Adipocyte (in vitro differentiated cells): ENCODE measurements around the gene ERG.

Experiments used
- DNase-seq: peaks from one replicate; pipeline ENCODE4 v3.0.0-alpha.2; 2015; ENCODE audit warnings: low read depth
- H3K27me3 ChIP-seq: replicated peaks from 2 replicates; pipeline ENCODE4 v1.7.0; 2013; ENCODE audit warnings: mild to moderate bottlenecking, low read length, moderate library complexity; ENCODE audit not compliant: control insufficient read depth, insufficient read depth
- H3K36me3 ChIP-seq: 2 replicates; pipeline ENCODE4 v1.7.0; 2013; ENCODE audit warnings: low read length, mild to moderate bottlenecking, moderate library complexity; ENCODE audit not compliant: control insufficient read depth, insufficient read depth, severe bottlenecking
- H3K4me1 ChIP-seq: 2 replicates; pipeline ENCODE4 v1.7.0; 2013; ENCODE audit warnings: mild to moderate bottlenecking, low read length, moderate library complexity; ENCODE audit not compliant: control insufficient read depth, insufficient read depth
- H3K4me3 ChIP-seq: 2 replicates; pipeline ENCODE4 v1.7.0; 2013; ENCODE audit warnings: mild to moderate bottlenecking, low read length, moderate library complexity
- H3K9ac ChIP-seq: 2 replicates; pipeline ENCODE4 v1.7.0; 2013; ENCODE audit warnings: mild to moderate bottlenecking, low read length, moderate library complexity
- H3K9me3 ChIP-seq: 2 replicates; pipeline ENCODE4 v1.7.0; 2013; ENCODE audit warnings: mild to moderate bottlenecking, low read length, moderate library complexity; ENCODE audit not compliant: control insufficient read depth

ERG gene

DNA sequence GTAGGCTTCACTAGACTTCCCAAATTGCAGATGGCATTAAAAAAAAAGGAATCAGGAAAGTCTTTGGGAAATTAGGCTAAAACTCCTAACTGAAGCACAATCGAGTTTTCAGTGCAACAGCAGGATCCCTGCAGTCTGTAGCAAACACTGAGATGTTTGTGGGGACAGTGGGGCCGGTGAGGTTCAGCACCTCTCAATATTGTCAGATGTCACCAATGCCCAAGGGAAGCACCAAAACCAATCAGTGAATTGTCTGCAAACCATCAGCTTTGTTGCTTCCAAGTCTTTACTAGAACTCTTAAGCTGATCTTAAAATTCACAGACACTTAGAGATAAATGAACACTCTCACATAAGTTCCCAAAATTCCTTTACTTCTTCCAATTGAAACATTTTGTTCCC lies 2.6 kb downstream of the ERG start:
- Histone ChIP-seq H3K4me1 (peaks cover 2% of the 10 kb centered on the region), H3K36me3 (no peaks in the 10 kb centered on the region), H3K27me3 (no peaks in the 10 kb centered on the region), H3K9ac (no peak overlapping the region), H3K4me3 (no peak overlapping the region), H3K9me3 (no peaks in the 10 kb centered on the region)
- DNase-seq = no peak

- DNase-seq = no peak
- Histone ChIP-seq H3K36me3 (no peaks in the 10 kb centered on the region), H3K4me3 (no peak overlapping the region), H3K4me1 (peaks cover 2% of the 10 kb centered on the region), H3K9me3 (no peaks in the 10 kb centered on the region), H3K9ac (no peak overlapping the region), H3K27me3 (no peaks in the 10 kb centered on the region)
These were observed 3.0 kb downstream of the ERG start for GRCh38 chr21:38495242-38495641.

- Histone ChIP-seq H3K9ac (no peak overlapping the region), H3K36me3 (no peaks in the 10 kb centered on the region), H3K4me1 (peaks cover 2% of the 10 kb centered on the region), H3K9me3 (no peaks in the 10 kb centered on the region), H3K27me3 (no peaks in the 10 kb centered on the region), H3K4me3 (no peak overlapping the region)
- peak; percentile 20 for DNase-seq
These were observed 3.6 kb downstream of the ERG start for GRCh38 chr21:38494703-38495102.

- DNase-seq = peak; percentile 2
- Histone ChIP-seq H3K9me3 (no peaks in the 10 kb centered on the region), H3K36me3 (no peaks in the 10 kb centered on the region), H3K27me3 (no peaks in the 10 kb centered on the region), H3K4me1 (peaks cover 2% of the 10 kb centered on the region), H3K9ac (no peak overlapping the region), H3K4me3 (no peak overlapping the region)
These were observed 4.0 kb downstream of the ERG start for GRCh38 chr21:38494251-38494642.

GRCh38 chr21:38493549-38494250 lies 4.6 kb downstream of the ERG start:
- H3K4me3 ChIP-seq = no peak overlapping the region
- no peak overlapping the region for H3K9ac ChIP-seq
- DNase-seq = no peak
- H3K36me3 ChIP-seq = no peaks in the 10 kb centered on the region
- H3K27me3 ChIP-seq = no peaks in the 10 kb centered on the region
- peaks cover 2% of the 10 kb centered on the region for H3K4me1 ChIP-seq
- no peaks in the 10 kb centered on the region for H3K9me3 ChIP-seq

- no peaks in the 10 kb centered on the region for H3K9me3 ChIP-seq
- no peak overlapping the region for H3K9ac ChIP-seq
- no peak for DNase-seq
- H3K4me1 ChIP-seq = peaks cover 2% of the 10 kb centered on the region
- no peaks in the 10 kb centered on the region for H3K27me3 ChIP-seq
- H3K36me3 ChIP-seq = no peaks in the 10 kb centered on the region
- H3K4me3 ChIP-seq = no peak overlapping the region
These were observed 6.3 kb downstream of the ERG start for GRCh38 chr21:38492007-38492406.

- no peak overlapping the region for H3K4me3 ChIP-seq
- H3K9ac ChIP-seq = no peak overlapping the region
- DNase-seq = no peak
- H3K9me3 ChIP-seq = no peaks in the 10 kb centered on the region
- peaks cover 2% of the 10 kb centered on the region for H3K4me1 ChIP-seq
- no peaks in the 10 kb centered on the region for H3K36me3 ChIP-seq
- no peaks in the 10 kb centered on the region for H3K27me3 ChIP-seq
These were observed 6.7 kb downstream of the ERG start for GRCh38 chr21:38491536-38491935.

DNA sequence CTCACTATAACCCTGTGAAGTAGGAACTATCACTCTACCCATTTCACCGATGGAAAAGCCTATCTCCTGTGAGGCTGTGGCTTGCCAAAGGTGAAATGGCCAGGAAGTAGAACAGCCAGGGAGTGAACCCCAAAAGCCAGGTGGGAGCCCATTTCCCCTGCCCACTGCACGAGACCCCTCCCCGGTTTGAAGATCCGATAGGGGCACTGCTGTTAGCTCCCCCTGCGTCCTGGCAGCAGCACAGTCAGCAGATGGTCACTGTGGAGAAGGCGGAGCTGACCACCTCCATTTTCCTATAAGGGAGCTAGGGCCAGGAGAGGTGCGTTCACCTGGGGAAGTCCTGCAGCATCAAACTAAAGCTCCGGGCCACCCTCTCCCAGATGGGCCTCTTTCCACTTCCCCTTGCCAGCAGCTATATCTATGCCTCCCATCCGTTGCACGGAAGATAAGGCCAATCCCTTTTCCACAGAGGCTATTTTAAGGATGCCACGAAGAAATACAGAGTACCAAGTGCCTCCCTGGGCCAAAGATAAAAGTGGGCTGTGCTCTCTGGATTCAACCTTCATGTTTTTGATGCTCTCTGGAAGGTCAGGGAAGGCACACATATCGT lies 7.8 kb downstream of the ERG start:
- Histone ChIP-seq H3K27me3 (no peaks in the 10 kb centered on the region), H3K9me3 (no peaks in the 10 kb centered on the region), H3K9ac (no peak overlapping the region)

DNA sequence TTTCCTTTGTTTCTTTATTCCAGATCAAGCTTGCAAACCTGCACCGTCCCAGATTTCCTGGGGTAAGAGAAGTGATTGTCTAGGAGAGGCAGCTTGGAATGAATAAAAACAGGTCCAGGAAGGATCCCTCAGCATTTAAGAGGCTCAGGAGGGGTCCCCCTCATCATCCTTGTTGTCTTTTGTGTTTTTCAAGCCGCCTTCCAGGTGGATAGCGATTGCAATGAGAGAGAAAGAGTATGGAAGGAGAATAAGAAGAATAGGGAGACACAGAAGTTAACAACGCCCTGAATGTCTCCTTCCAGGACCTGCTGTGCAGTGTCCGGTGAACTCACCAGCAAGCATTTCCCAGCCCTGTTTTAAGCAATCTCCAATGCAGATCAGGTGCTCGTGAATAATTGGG lies 8.5 kb downstream of the ERG start:
- no peak for DNase-seq
- H3K36me3 ChIP-seq = no peaks in the 10 kb centered on the region
- no peak overlapping the region for H3K9ac ChIP-seq
- no peaks in the 10 kb centered on the region for H3K9me3 ChIP-seq
- H3K4me1 ChIP-seq = peaks cover 2% of the 10 kb centered on the region
- no peak overlapping the region for H3K4me3 ChIP-seq
- H3K27me3 ChIP-seq = no peaks in the 10 kb centered on the region

More for the DNA sequence above, 7.8 kb downstream of the ERG start:
- Histone ChIP-seq H3K4me3 (no peak overlapping the region), H3K4me1 (peaks cover 2% of the 10 kb centered on the region), H3K36me3 (no peaks in the 10 kb centered on the region)
- DNase-seq = no peak

- H3K27me3 ChIP-seq = no peaks in the 10 kb centered on the region
- H3K9me3 ChIP-seq = no peaks in the 10 kb centered on the region
- no peak overlapping the region for H3K9ac ChIP-seq
- no peaks in the 10 kb centered on the region for H3K36me3 ChIP-seq
- no peak for DNase-seq
- H3K4me1 ChIP-seq = peaks cover 1% of the 10 kb centered on the region
- no peak overlapping the region for H3K4me3 ChIP-seq
These were observed 9.0 kb downstream of the ERG start for GRCh38 chr21:38489271-38489652.

DNA sequence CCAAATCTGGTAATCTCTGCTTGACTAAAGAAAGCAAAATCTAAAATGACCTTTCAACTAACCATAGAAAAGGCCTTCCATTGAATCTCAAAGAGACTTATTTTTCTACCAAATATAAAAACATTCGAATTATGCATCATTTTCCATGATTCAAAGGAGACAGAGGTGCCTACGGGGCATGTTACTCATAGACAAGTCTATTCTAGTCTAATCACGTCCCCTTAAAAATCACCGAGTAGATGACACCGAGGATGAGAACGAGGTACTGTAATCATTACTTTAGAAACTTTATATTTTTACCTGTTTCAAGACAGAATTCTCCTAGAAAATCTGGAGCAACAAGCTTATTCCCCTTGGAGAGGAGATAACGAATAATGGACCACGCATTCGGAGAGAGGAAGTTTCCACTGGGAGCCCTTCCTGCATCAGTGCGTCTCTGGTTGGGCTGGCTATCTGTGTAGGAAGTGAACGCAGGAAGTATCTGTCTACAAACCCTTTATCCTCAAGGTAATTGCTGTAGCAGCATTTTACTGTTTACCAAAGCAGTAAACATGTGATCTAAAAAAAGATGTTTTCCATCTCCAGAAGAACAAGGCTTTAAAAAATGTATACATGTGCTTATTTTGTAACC lies 9.5 kb downstream of the ERG start:
- no peak for DNase-seq

More for the DNA sequence above, 9.5 kb downstream of the ERG start:
- no peaks in the 10 kb centered on the region for H3K9me3 ChIP-seq
- no peak overlapping the region for H3K9ac ChIP-seq
- no peaks in the 10 kb centered on the region for H3K36me3 ChIP-seq
- H3K4me3 ChIP-seq = no peak overlapping the region
- peaks cover 6% of the 10 kb centered on the region for H3K4me1 ChIP-seq
- no peaks in the 10 kb centered on the region for H3K27me3 ChIP-seq
